Epithelial cell of proximal tubule (primary cell): ENCODE measurements around the gene CADM2. TPM values are rescaled to one million over a fixed set of nuclear protein-coding genes. Genes with fewer than 3 reads are reported as not detected.

Experiments
- DNase-seq: peaks from one replicate; pipeline ENCODE4 v3.0.0-alpha.2; 2011; ENCODE audit warnings: low read depth
- H3K4me3 ChIP-seq: 2 replicates; pipeline ENCODE4 v1.5.1; 2011; ENCODE audit warnings: low read depth, mild to moderate bottlenecking, low read length
- CTCF ChIP-seq: conservative IDR thresholded peaks from 2 replicates; pipeline ENCODE4 v1.5.1; 2012; ENCODE audit warnings: low read depth, mild to moderate bottlenecking, low read length
- total RNA-seq: library from RNA; depleted of rRNA; stranded (reverse); fragments of >200 nt; gene quantifications from 2 replicates; pipeline ENCODE4 v1.2.3, GENCODE V29; 2015

CADM2 gene
- total RNA-seq, 1 donor from 2014 or later = not detected

- H3K4me3 ChIP-seq = no peak overlapping the region
- TF ChIP-seq CTCF = no peak
- no peak for DNase-seq
Measured at GRCh38 chr3:85780806-85781205, 822.0 kb downstream of the CADM2 start.

- DNase-seq = no peak
- no peak overlapping the region for H3K4me3 ChIP-seq
- TF ChIP-seq CTCF = no peak
Measured at GRCh38 chr3:85781806-85782205, 823.0 kb downstream of the CADM2 start.

- H3K4me3 ChIP-seq = no peak overlapping the region
- no peak for TF ChIP-seq CTCF
- DNase-seq = no peak
Measured at GRCh38 chr3:85783291-85783690, 824.5 kb downstream of the CADM2 start.

GRCh38 chr3:85785766-85786165, 827.0 kb downstream of the CADM2 start:
- no peak for DNase-seq
- TF ChIP-seq CTCF = no peak

GRCh38 chr3:85790445-85791030, 831.7 kb downstream of the CADM2 start:
- no peak for TF ChIP-seq CTCF
- H3K4me3 ChIP-seq = no peak overlapping the region

More at GRCh38 chr3:85785766-85786165, 827.0 kb downstream of the CADM2 start:
- no peak overlapping the region for H3K4me3 ChIP-seq

GRCh38 chr3:85796140-85796539, 837.4 kb downstream of the CADM2 start:
- no peak overlapping the region for H3K4me3 ChIP-seq
- no peak for TF ChIP-seq CTCF
- no peak for DNase-seq

More at GRCh38 chr3:85790445-85791030, 831.7 kb downstream of the CADM2 start:
- no peak for DNase-seq

- H3K4me3 ChIP-seq = no peak overlapping the region
- no peak for DNase-seq
- TF ChIP-seq CTCF = no peak
Measured at GRCh38 chr3:85800676-85801075, 841.9 kb downstream of the CADM2 start.
